ENCODE results near the gene SCRN3. TPM values are rescaled to one million over a fixed set of nuclear protein-coding genes. Genes with fewer than 3 reads are reported as not detected.
"Not testable (repeated sequence)": the region's sequence is repeated elsewhere in the genome, so short reads cannot be mapped to it uniquely, and the experiment has no call there.

SCRN3 gene
- total RNA-seq, 1 experiment from 2014 or later: 26.3 TPM

- no peak for DNase-seq (ENCODE audit: low read depth, low spot score)
- in situ Hi-C loops (cut with HindIII; ENCODE audit: low pct_unique_long_range_greater_than_20kb, low sequenced_read_pairs): no loop called here
Measured at GRCh38 chr2:174395969-174396630, 570 bp downstream of the SCRN3 start.

GRCh38 chr2:174397773-174398172, 2.2 kb downstream of the SCRN3 start:
- no peak for DNase-seq (ENCODE audit: low read depth, low spot score)
- in situ Hi-C loops (cut with HindIII; ENCODE audit: low pct_unique_long_range_greater_than_20kb, low sequenced_read_pairs): no loop called here

- in situ Hi-C loops (cut with HindIII; ENCODE audit: low pct_unique_long_range_greater_than_20kb, low sequenced_read_pairs): no loop called here
- no peak for DNase-seq (ENCODE audit: low read depth, low spot score)
Measured at GRCh38 chr2:174399171-174399570, 3.6 kb downstream of the SCRN3 start.

GRCh38 chr2:174400853-174401252, 5.3 kb downstream of the SCRN3 start:
- in situ Hi-C loops (cut with HindIII; ENCODE audit: low pct_unique_long_range_greater_than_20kb, low sequenced_read_pairs): no loop called here

GRCh38 chr2:174403628-174404027, 8.1 kb downstream of the SCRN3 start:
- no peak for DNase-seq (ENCODE audit: low read depth, low spot score)
- in situ Hi-C loops (cut with HindIII; ENCODE audit: low pct_unique_long_range_greater_than_20kb, low sequenced_read_pairs): no loop called here

More at GRCh38 chr2:174400853-174401252, 5.3 kb downstream of the SCRN3 start:
- DNase-seq (ENCODE audit: low read depth, low spot score): no peak

- in situ Hi-C loops (cut with HindIII; ENCODE audit: low pct_unique_long_range_greater_than_20kb, low sequenced_read_pairs); DNase-seq (ENCODE audit: low read depth, low spot score): not testable (repeated sequence)
Measured at GRCh38 chr2:174410039-174410438, 14.5 kb downstream of the SCRN3 start.

- DNase-seq (ENCODE audit: low read depth, low spot score): no peak
- in situ Hi-C loops (cut with HindIII; ENCODE audit: low pct_unique_long_range_greater_than_20kb, low sequenced_read_pairs): no loop called here
Measured at GRCh38 chr2:174412256-174412655, 16.7 kb downstream of the SCRN3 start.

GRCh38 chr2:174428214-174428613, 32.7 kb downstream of the SCRN3 start:
- DNase-seq (ENCODE audit: low read depth, low spot score): no peak
- in situ Hi-C loops (cut with HindIII; ENCODE audit: low pct_unique_long_range_greater_than_20kb, low sequenced_read_pairs): no loop called here

- in situ Hi-C loops (cut with HindIII; ENCODE audit: low pct_unique_long_range_greater_than_20kb, low sequenced_read_pairs): no loop called here
- DNase-seq (ENCODE audit: low read depth, low spot score): no peak
Measured at GRCh38 chr2:174430066-174430465, 34.5 kb downstream of the SCRN3 start.

- DNase-seq (ENCODE audit: low read depth, low spot score): no peak
- in situ Hi-C loops (cut with HindIII; ENCODE audit: low pct_unique_long_range_greater_than_20kb, low sequenced_read_pairs): no loop called here
Measured at GRCh38 chr2:174431902-174432301, 36.4 kb downstream of the SCRN3 start.

- no peak for DNase-seq (ENCODE audit: low read depth, low spot score)
- in situ Hi-C loops (cut with HindIII; ENCODE audit: low pct_unique_long_range_greater_than_20kb, low sequenced_read_pairs): no loop called here
Measured at GRCh38 chr2:174436351-174436750, 40.8 kb downstream of the SCRN3 start.

- no peak for DNase-seq (ENCODE audit: low read depth, low spot score)
- in situ Hi-C loops (cut with HindIII; ENCODE audit: low pct_unique_long_range_greater_than_20kb, low sequenced_read_pairs): no loop called here
Measured at GRCh38 chr2:174438146-174438886, 42.8 kb downstream of the SCRN3 start.

- in situ Hi-C loops (cut with HindIII; ENCODE audit: low pct_unique_long_range_greater_than_20kb, low sequenced_read_pairs): no loop called here
- DNase-seq (ENCODE audit: low read depth, low spot score): no peak
Measured at GRCh38 chr2:174439323-174439722, 43.8 kb downstream of the SCRN3 start.

GRCh38 chr2:174439950-174440349, 44.4 kb downstream of the SCRN3 start:
- no peak for DNase-seq (ENCODE audit: low read depth, low spot score)
- in situ Hi-C loops (cut with HindIII; ENCODE audit: low pct_unique_long_range_greater_than_20kb, low sequenced_read_pairs): no loop called here

GRCh38 chr2:174442546-174443510, 47.3 kb downstream of the SCRN3 start:
- in situ Hi-C loops (cut with HindIII; ENCODE audit: low pct_unique_long_range_greater_than_20kb, low sequenced_read_pairs): no loop called here
- DNase-seq (ENCODE audit: low read depth, low spot score): peak; percentile 5

- no peak for DNase-seq (ENCODE audit: low read depth, low spot score)
- in situ Hi-C loops (cut with HindIII; ENCODE audit: low pct_unique_long_range_greater_than_20kb, low sequenced_read_pairs): no loop called here
Measured at GRCh38 chr2:174444761-174445160, 49.2 kb downstream of the SCRN3 start.

GRCh38 chr2:174445248-174445647, 49.7 kb downstream of the SCRN3 start:
- in situ Hi-C loops (cut with HindIII; ENCODE audit: low pct_unique_long_range_greater_than_20kb, low sequenced_read_pairs): no loop called here
- no peak for DNase-seq (ENCODE audit: low read depth, low spot score)

- no peak for DNase-seq (ENCODE audit: low read depth, low spot score)
- in situ Hi-C loops (cut with HindIII; ENCODE audit: low pct_unique_long_range_greater_than_20kb, low sequenced_read_pairs): no loop called here
Measured at GRCh38 chr2:174446531-174446930, 51.0 kb downstream of the SCRN3 start.

Data from SK-MEL-5 (cell line).